GM23338 (cell line): ENCODE results near the gene APPBP2.

Experiments used
- CREB1 ChIP-seq: fragments of 250-450 bp; sonication (Bioruptor Pico); IDR thresholded peaks from 2 replicates; pipeline ENCODE4 v1.5.0; 2020; ENCODE audit warnings: low read depth, mild to moderate bottlenecking, moderate library complexity
- ETS1 ChIP-seq: IDR thresholded peaks from 2 replicates; pipeline ENCODE4 v1.6.1; 2016; ENCODE audit warnings: antibody characterized with exemption
- EZH2 ChIP-seq: fragments of 200-600 bp; sonication (generic); IDR thresholded peaks from one replicate; pipeline ENCODE4 v1.8.0; 2017; ENCODE audit warnings: antibody characterized with exemption, mild to moderate bottlenecking, low read depth; ENCODE audit not compliant: unreplicated experiment
- EZH2phosphoT487 ChIP-seq: fragments of 200-600 bp; sonication (generic); IDR thresholded peaks from one replicate; pipeline ENCODE4 v1.8.1; 2018; ENCODE audit warnings: antibody characterized with exemption; ENCODE audit not compliant: unreplicated experiment
- JUNB ChIP-seq: IDR thresholded peaks from one replicate; pipeline ENCODE4 v1.6.1; 2016; ENCODE audit warnings: antibody characterized with exemption; ENCODE audit not compliant: unreplicated experiment
- NANOG ChIP-seq: IDR thresholded peaks from 2 replicates; pipeline ENCODE4 v1.6.1; 2016; ENCODE audit warnings: antibody characterized with exemption, borderline replicate concordance
- POLR2AphosphoS5 ChIP-seq: IDR thresholded peaks from 2 replicates; pipeline ENCODE4 v1.6.1; 2016; ENCODE audit warnings: antibody characterized with exemption, low read depth
- REST ChIP-seq: IDR thresholded peaks from one replicate; pipeline ENCODE4 v1.6.1; 2018; ENCODE audit warnings: antibody characterized with exemption; ENCODE audit not compliant: unreplicated experiment
- STAT1 ChIP-seq: IDR thresholded peaks from one replicate; pipeline ENCODE4 v1.6.1; 2016; ENCODE audit warnings: antibody characterized with exemption; ENCODE audit not compliant: unreplicated experiment
- ZNF114 ChIP-seq: fragments of 250-450 bp; sonication (Bioruptor Pico); IDR thresholded peaks from 2 replicates; pipeline ENCODE4 v1.5.0; 2020; ENCODE audit warnings: mild to moderate bottlenecking, moderate library complexity
- ZNF462 ChIP-seq: fragments of 250-450 bp; sonication (Bioruptor Pico); IDR thresholded peaks from 2 replicates; pipeline ENCODE4 v1.5.0; 2020; ENCODE audit warnings: mild to moderate bottlenecking, moderate library complexity
- TF ChIP-seq, protein P1 (sequence below), 2 experiments: fragments of 200-600 bp in 1 of 2; sonication (generic) in 1 of 2; conservative IDR thresholded peaks; 2 replicates each; pipeline versions ENCODE4 v1.5.1 to v1.6.1; 2016 to 2017; ENCODE audit warnings: antibody characterized with exemption in 2 of 2, low read depth in 2 of 2, mild to moderate bottlenecking in 2 of 2, moderate library complexity in 1 of 2

GRCh38 chr17:60436676-60437075 is 89.4 kb downstream of the APPBP2 start:
- TF ChIP-seq, protein P1, sequence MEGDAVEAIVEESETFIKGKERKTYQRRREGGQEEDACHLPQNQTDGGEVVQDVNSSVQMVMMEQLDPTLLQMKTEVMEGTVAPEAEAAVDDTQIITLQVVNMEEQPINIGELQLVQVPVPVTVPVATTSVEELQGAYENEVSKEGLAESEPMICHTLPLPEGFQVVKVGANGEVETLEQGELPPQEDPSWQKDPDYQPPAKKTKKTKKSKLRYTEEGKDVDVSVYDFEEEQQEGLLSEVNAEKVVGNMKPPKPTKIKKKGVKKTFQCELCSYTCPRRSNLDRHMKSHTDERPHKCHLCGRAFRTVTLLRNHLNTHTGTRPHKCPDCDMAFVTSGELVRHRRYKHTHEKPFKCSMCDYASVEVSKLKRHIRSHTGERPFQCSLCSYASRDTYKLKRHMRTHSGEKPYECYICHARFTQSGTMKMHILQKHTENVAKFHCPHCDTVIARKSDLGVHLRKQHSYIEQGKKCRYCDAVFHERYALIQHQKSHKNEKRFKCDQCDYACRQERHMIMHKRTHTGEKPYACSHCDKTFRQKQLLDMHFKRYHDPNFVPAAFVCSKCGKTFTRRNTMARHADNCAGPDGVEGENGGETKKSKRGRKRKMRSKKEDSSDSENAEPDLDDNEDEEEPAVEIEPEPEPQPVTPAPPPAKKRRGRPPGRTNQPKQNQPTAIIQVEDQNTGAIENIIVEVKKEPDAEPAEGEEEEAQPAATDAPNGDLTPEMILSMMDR (conservative IDR thresholded peaks at IDR 0.05; ENCODE audit: low read depth in 2 of 2) = no peak
- TF ChIP-seq POLR2AphosphoS5 (no peak), EZH2 (no peak), JUNB (no peak), CREB1 (no peak), REST (no peak), EZH2phosphoT487 (no peak), NANOG (no peak), ETS1 (no peak), ZNF462 (CRISPR knock-in tag) (no peak), ZNF114 (CRISPR knock-in tag) (no peak), STAT1 (no peak)
